ENCODE results near the gene POLA1.

POLA1 gene

DNA sequence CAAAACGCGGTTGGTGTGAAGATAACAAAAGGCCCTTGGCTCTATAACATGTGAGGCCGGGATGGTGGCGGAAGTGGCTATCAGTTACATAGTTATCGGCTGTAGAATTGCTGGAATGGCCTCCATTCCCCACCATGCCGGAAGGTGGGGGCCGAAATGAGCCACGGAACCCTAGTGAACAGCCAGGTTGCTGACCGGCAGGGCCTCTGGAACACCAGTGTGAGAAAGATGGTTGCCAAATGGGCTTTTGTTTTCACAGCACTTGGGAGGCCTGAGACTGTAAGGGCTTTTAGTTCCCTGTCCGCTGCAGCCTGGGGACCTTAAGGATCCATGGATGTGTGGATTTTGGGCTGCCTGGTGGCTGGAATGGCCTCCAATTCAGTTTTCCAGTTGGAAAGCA lies 345.3 kb downstream of the POLA1 start:
- TF ChIP-seq EZH2 (optimal IDR thresholded peaks at IDR 0.05; ENCODE audit: low read depth, low read length) (no peak), EZH2phosphoT487 (IDR thresholded peaks at IDR 0.05; ENCODE audit: low read length) (no peak)
- TF ChIP-seq, protein P1, sequence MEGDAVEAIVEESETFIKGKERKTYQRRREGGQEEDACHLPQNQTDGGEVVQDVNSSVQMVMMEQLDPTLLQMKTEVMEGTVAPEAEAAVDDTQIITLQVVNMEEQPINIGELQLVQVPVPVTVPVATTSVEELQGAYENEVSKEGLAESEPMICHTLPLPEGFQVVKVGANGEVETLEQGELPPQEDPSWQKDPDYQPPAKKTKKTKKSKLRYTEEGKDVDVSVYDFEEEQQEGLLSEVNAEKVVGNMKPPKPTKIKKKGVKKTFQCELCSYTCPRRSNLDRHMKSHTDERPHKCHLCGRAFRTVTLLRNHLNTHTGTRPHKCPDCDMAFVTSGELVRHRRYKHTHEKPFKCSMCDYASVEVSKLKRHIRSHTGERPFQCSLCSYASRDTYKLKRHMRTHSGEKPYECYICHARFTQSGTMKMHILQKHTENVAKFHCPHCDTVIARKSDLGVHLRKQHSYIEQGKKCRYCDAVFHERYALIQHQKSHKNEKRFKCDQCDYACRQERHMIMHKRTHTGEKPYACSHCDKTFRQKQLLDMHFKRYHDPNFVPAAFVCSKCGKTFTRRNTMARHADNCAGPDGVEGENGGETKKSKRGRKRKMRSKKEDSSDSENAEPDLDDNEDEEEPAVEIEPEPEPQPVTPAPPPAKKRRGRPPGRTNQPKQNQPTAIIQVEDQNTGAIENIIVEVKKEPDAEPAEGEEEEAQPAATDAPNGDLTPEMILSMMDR (IDR thresholded peaks at IDR 0.05; ENCODE audit: low read length), result no peak
- Histone ChIP-seq H3K4me1 (ENCODE audit: low read length) (no peaks in the 10 kb centered on the region), H3K4me2 (ENCODE audit: low read depth, low read length) (no peak overlapping the region), H3K4me3 (ENCODE audit: low read length) (no peak overlapping the region), H4K20me1 (ENCODE audit: insufficient read depth, low read length) (no peaks in the 10 kb centered on the region), H3K9me2 (replicated peaks; ENCODE audit: insufficient read depth, low read length) (no peaks in the 10 kb centered on the region), H3K9me3 (replicated peaks; ENCODE audit: insufficient read depth, low read length) (no peaks in the 10 kb centered on the region), H3K36me3 (replicated peaks; ENCODE audit: insufficient read depth, low read length) (no peaks in the 10 kb centered on the region), H3K9ac (ENCODE audit: low read length) (no peak overlapping the region), H3K79me2 (ENCODE audit: low read length) (no peaks in the 10 kb centered on the region), H3K27me3 (replicated peaks; ENCODE audit: insufficient read depth, low read length) (no peaks in the 10 kb centered on the region), H3F3A (ENCODE audit: insufficient read depth, low read length) (no peaks in the 10 kb centered on the region), H2AFZ (ENCODE audit: low read length) (no peak overlapping the region), H3K27ac (ENCODE audit: low read length) (no peak overlapping the region)
- no peak for DNase-seq

GRCh38 chrX:25043192-25043591 lies 349.5 kb downstream of the POLA1 start:
- Histone ChIP-seq H3K36me3 (replicated peaks; ENCODE audit: insufficient read depth, low read length) (no peaks in the 10 kb centered on the region), H3K4me1 (ENCODE audit: low read length) (no peaks in the 10 kb centered on the region), H3K9me2 (replicated peaks; ENCODE audit: insufficient read depth, low read length) (no peaks in the 10 kb centered on the region), H2AFZ (ENCODE audit: low read length) (no peak overlapping the region), H3K4me3 (ENCODE audit: low read length) (no peak overlapping the region), H3K79me2 (ENCODE audit: low read length) (no peaks in the 10 kb centered on the region), H3K4me2 (ENCODE audit: low read depth, low read length) (no peak overlapping the region), H3K27ac (ENCODE audit: low read length) (no peak overlapping the region), H3F3A (ENCODE audit: insufficient read depth, low read length) (no peaks in the 10 kb centered on the region), H3K27me3 (replicated peaks; ENCODE audit: insufficient read depth, low read length) (no peaks in the 10 kb centered on the region), H3K9ac (ENCODE audit: low read length) (no peak overlapping the region), H3K9me3 (replicated peaks; ENCODE audit: insufficient read depth, low read length) (no peaks in the 10 kb centered on the region), H4K20me1 (ENCODE audit: insufficient read depth, low read length) (no peaks in the 10 kb centered on the region)
- TF ChIP-seq, protein P1 (IDR thresholded peaks at IDR 0.05; ENCODE audit: low read length), result no peak
- TF ChIP-seq EZH2 (optimal IDR thresholded peaks at IDR 0.05; ENCODE audit: low read depth, low read length) (no peak), EZH2phosphoT487 (IDR thresholded peaks at IDR 0.05; ENCODE audit: low read length) (no peak)
- no peak for DNase-seq

Measured in MM.1S (cell line).